22Rv1 (cell line): Measurements from ENCODE around the gene IFIT1B.

ENCODE experiments used
- CTCF ChIP-seq: fragments of 450-650 bp; IDR thresholded peaks from 2 replicates; pipeline ENCODE4 v1.5.1; 2017; ENCODE audit warnings: mild to moderate bottlenecking
- ZFX ChIP-seq: fragments of 450-650 bp; IDR thresholded peaks from 2 replicates; pipeline ENCODE4 v1.6.1; 2017; ENCODE audit warnings: antibody characterized with exemption, borderline replicate concordance

- TF ChIP-seq CTCF: no peak
- no peak for TF ChIP-seq ZFX
Measured at GRCh38 chr10:89332123-89332633, 45.7 kb upstream of the IFIT1B start.
